ENCODE measurements around the gene CDK6.

Gene CDK6

GRCh38 chr7:92697414-92697813 is 139.0 kb downstream of the CDK6 start:
- Histone ChIP-seq H3K4me3 (no peak overlapping the region), H3K27ac (peak overlapping the region in 4 of 21 experiments; percentile 27 to 60 (median 44))

GRCh38 chr7:92697012-92697411 is 139.4 kb downstream of the CDK6 start:
- Histone ChIP-seq H3K27ac (peak overlapping the region in 4 of 21 experiments; percentile 27 to 60 (median 44)), H3K4me3 (no peak overlapping the region)

- H3K27ac ChIP-seq = peak overlapping the region in 7 of 21 experiments; percentile 19 to 75 (median 69)
- H3K4me3 ChIP-seq = no peak overlapping the region
These were observed 139.8 kb downstream of the CDK6 start for GRCh38 chr7:92696584-92696983.

GRCh38 chr7:92695308-92696261 is 140.8 kb downstream of the CDK6 start:
- Histone ChIP-seq H3K27ac (peak overlapping the region in 15 of 21 experiments; percentile 19 to 76 (median 68)), H3K4me3 (peak overlapping the region; percentile 6 to 35 (median 19))

- no peak overlapping the region for H3K27ac ChIP-seq
These were observed 142.2 kb downstream of the CDK6 start for GRCh38 chr7:92694211-92694610.

GRCh38 chr7:92693519-92693918 is 142.9 kb downstream of the CDK6 start:
- Histone ChIP-seq H3K4me3 (no peak overlapping the region), H3K27ac (no peak overlapping the region)

More at GRCh38 chr7:92694211-92694610, 142.2 kb downstream of the CDK6 start:
- H3K4me3 ChIP-seq = no peak overlapping the region

GRCh38 chr7:92691578-92691977 is 144.8 kb downstream of the CDK6 start:
- Histone ChIP-seq H3K4me3 (no peak overlapping the region), H3K27ac (no peak overlapping the region)

- H3K27ac ChIP-seq = peak overlapping the region in 1 of 21 experiments; percentile 26
- H3K4me3 ChIP-seq = no peak overlapping the region
These were observed 151.0 kb downstream of the CDK6 start for GRCh38 chr7:92685136-92686042.

- peak overlapping the region in 2 of 21 experiments; percentile 26 to 63 for H3K27ac ChIP-seq
These were observed 152.1 kb downstream of the CDK6 start for GRCh38 chr7:92684274-92684673.

GRCh38 chr7:92682903-92683539 is 153.4 kb downstream of the CDK6 start:
- Histone ChIP-seq H3K27ac (peak overlapping the region in 3 of 21 experiments; percentile 20 to 63 (median 51)), H3K4me3 (no peak overlapping the region)

More at GRCh38 chr7:92684274-92684673, 152.1 kb downstream of the CDK6 start:
- H3K4me3 ChIP-seq = no peak overlapping the region

- Histone ChIP-seq H3K4me3 (no peak overlapping the region), H3K27ac (peak overlapping the region in 3 of 21 experiments; percentile 20 to 63 (median 51))
These were observed 154.0 kb downstream of the CDK6 start for GRCh38 chr7:92682330-92682729.

GRCh38 chr7:92681633-92682032 is 154.7 kb downstream of the CDK6 start:
- no peak overlapping the region for H3K27ac ChIP-seq
- no peak overlapping the region for H3K4me3 ChIP-seq

- H3K4me3 ChIP-seq = no peak overlapping the region
- H3K27ac ChIP-seq = no peak overlapping the region
These were observed 155.9 kb downstream of the CDK6 start for GRCh38 chr7:92680442-92680841.

GRCh38 chr7:92678291-92678920 is 158.0 kb downstream of the CDK6 start:
- Histone ChIP-seq H3K27ac (no peak overlapping the region), H3K4me3 (no peak overlapping the region)

- Histone ChIP-seq H3K4me3 (no peak overlapping the region), H3K27ac (no peak overlapping the region)
These were observed 162.0 kb downstream of the CDK6 start for GRCh38 chr7:92674379-92674778.

GRCh38 chr7:92671505-92672169 is 164.7 kb downstream of the CDK6 start:
- H3K4me3 ChIP-seq = no peak overlapping the region

GRCh38 chr7:92670204-92670851 is 166.0 kb downstream of the CDK6 start:
- no peak overlapping the region for H3K27ac ChIP-seq
- H3K4me3 ChIP-seq = no peak overlapping the region

More at GRCh38 chr7:92671505-92672169, 164.7 kb downstream of the CDK6 start:
- no peak overlapping the region for H3K27ac ChIP-seq

- Histone ChIP-seq H3K4me3 (no peak overlapping the region), H3K27ac (no peak overlapping the region)
These were observed 166.7 kb downstream of the CDK6 start for GRCh38 chr7:92669616-92670165.

All from skin epidermis (tissue), 12 donors.